ENCODE results near the gene THRB.

DNA sequence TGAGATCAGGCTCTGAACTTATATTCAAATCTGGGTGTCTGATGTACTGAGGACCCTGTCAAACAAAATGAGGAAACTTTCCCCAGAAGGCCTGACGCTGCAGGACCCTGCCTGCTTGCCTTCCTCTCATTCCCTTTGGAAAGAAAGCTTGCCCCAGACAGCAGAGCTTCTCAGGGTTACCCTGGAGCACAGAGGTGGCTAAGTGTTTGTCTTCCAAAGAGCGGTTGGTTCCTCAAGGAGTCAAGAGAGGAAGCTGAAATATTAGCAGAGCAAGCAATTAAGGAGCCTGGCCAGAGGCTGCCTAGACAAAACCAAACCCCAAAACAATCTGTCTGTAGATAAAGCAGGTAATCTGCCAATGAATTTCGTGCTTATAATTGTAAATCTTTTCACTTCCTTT, 374.2 kb downstream of the THRB start:
- TF ChIP-seq POLR2A (IDR thresholded peaks at IDR 0.05; ENCODE audit: low read depth, low read length) = no peak
- no peak for TF ChIP-seq SPI1 (IDR thresholded peaks at IDR 0.05; ENCODE audit: low read depth, low read length)
